Hepatocyte (in vitro differentiated cells): Measurements from ENCODE around the gene RNF208.
"Not testable (repeated sequence)": the region's sequence is repeated elsewhere in the genome, so short reads cannot be mapped to it uniquely, and the experiment has no call there.

Source experiments
- CTCF ChIP-seq: fragments of 200-600 bp; sonication (generic); IDR thresholded peaks from 2 replicates; pipeline ENCODE4 v1.5.1; 2016; ENCODE audit warnings: antibody characterized with exemption, mild to moderate bottlenecking; ENCODE audit not compliant: poor library complexity
- EZH2 ChIP-seq: fragments of 200-600 bp; sonication (generic); IDR thresholded peaks from 2 replicates; pipeline ENCODE4 v1.6.1; 2016; ENCODE audit warnings: antibody characterized with exemption, mild to moderate bottlenecking, borderline replicate concordance

DNA sequence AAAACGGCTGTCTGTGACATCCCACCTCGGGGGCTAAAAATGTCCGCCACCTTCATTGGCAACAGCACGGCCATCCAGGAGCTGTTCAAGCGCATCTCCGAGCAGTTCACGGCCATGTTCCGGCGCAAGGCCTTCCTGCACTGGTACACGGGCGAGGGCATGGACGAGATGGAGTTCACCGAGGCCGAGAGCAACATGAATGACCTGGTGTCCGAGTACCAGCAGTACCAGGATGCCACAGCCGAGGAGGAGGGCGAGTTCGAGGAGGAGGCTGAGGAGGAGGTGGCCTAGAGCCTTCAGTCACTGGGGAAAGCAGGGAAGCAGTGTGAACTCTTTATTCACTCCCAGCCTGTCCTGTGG lies 21.2 kb upstream of the RNF208 start:
- TF ChIP-seq CTCF, EZH2: not testable (repeated sequence)
